SK-N-SH treated with all-trans-retinoic acid at 6 μM for 48 hours (cell line): Measurements from ENCODE around the gene CFAP161.

Source experiments
- CREB5 ChIP-seq: fragments of 250-450 bp; sonication (Bioruptor Pico); IDR thresholded peaks from 2 replicates; pipeline ENCODE4 v1.5.1; 2020; ENCODE audit warnings: low read depth, mild to moderate bottlenecking, moderate library complexity
- ESRRG ChIP-seq: fragments of 250-450 bp; sonication (Bioruptor Pico); IDR thresholded peaks from 2 replicates; pipeline ENCODE4 v1.6.1; 2021; ENCODE audit warnings: mild to moderate bottlenecking
- GLIS3 ChIP-seq: fragments of 250-450 bp; sonication (Bioruptor Pico); IDR thresholded peaks from 2 replicates; pipeline ENCODE4 v1.5.0; 2020; ENCODE audit warnings: mild to moderate bottlenecking, moderate library complexity
- OSR1 ChIP-seq: fragments of 250-450 bp; sonication (Bioruptor Pico); IDR thresholded peaks from 2 replicates; pipeline ENCODE4 v1.8.0; 2022; ENCODE audit warnings: moderate library complexity, mild to moderate bottlenecking, inconsistent platforms
- PATZ1 ChIP-seq: fragments of 250-450 bp; sonication (Bioruptor Pico); IDR thresholded peaks from 2 replicates; pipeline ENCODE4 v1.8.0; 2020; ENCODE audit warnings: mild to moderate bottlenecking, moderate library complexity, borderline replicate concordance
- PPARA ChIP-seq: fragments of 250-450 bp; sonication (Bioruptor Pico); IDR thresholded peaks from 2 replicates; pipeline ENCODE4 v1.5.0; 2020; ENCODE audit warnings: mild to moderate bottlenecking, borderline replicate concordance
- RARB ChIP-seq: fragments of 250-450 bp; sonication (Bioruptor Pico); IDR thresholded peaks from 2 replicates; pipeline ENCODE4 v1.8.0; 2021; ENCODE audit warnings: mild to moderate bottlenecking, moderate library complexity
- SNAI2 ChIP-seq: fragments of 250-450 bp; sonication (Bioruptor Pico); IDR thresholded peaks from 2 replicates; pipeline ENCODE4 v1.5.0; 2020; ENCODE audit warnings: mild to moderate bottlenecking, moderate library complexity
- ZC3H10 ChIP-seq: fragments of 250-450 bp; sonication (Bioruptor Pico); IDR thresholded peaks from 2 replicates; pipeline ENCODE4 v1.5.1; 2021; ENCODE audit warnings: mild to moderate bottlenecking, moderate library complexity
- ZFP30 ChIP-seq: fragments of 450-650 bp; formaldehyde crosslinking; IDR thresholded peaks from 2 replicates; pipeline ENCODE4 v1.5.0; 2022; ENCODE audit warnings: mild to moderate bottlenecking, moderate library complexity
- ZNF565 ChIP-seq: fragments of 450-650 bp; formaldehyde crosslinking; conservative IDR thresholded peaks from 2 replicates; pipeline ENCODE4 v1.5.0; 2020; ENCODE audit warnings: low read depth, mild to moderate bottlenecking, moderate library complexity
- ZNF70 ChIP-seq: fragments of 450-650 bp; formaldehyde crosslinking; IDR thresholded peaks from 2 replicates; pipeline ENCODE4 v1.5.0; 2020; ENCODE audit warnings: mild to moderate bottlenecking, moderate library complexity
- ZNF8 ChIP-seq: fragments of 450-650 bp; formaldehyde crosslinking; IDR thresholded peaks from 2 replicates; pipeline ENCODE4 v1.5.0; 2020; ENCODE audit warnings: mild to moderate bottlenecking, moderate library complexity

DNA sequence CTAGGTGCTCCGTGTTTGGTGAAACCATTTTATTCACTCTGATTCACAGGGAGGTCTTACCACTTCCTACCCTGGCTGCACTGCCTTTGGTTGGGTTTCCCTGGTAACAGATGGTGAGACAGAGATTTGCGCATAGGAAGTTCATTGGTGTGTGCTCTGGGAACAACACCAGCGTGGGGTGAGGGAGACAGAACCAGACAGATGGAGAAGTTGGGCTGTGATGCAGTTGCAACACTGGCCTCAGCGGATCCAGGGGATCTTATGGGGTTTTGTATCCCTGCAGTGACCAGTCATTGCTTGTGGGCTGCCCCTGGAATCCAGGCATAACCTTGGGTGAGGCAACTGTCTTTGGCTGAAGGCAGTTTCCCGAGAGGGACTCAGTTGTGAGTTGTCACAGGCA is 50.1 kb downstream of the CFAP161 start:
- TF ChIP-seq CREB5 (CRISPR knock-in tag) (no peak), RARB (CRISPR knock-in tag) (no peak), ESRRG (CRISPR knock-in tag) (no peak), PATZ1 (CRISPR knock-in tag) (no peak), ZFP30 (no peak), PPARA (CRISPR knock-in tag) (no peak), ZNF70 (no peak), ZC3H10 (no peak), GLIS3 (CRISPR knock-in tag) (no peak), OSR1 (CRISPR knock-in tag) (no peak), ZNF565 (CRISPR knock-in tag) (no peak), ZNF8 (CRISPR knock-in tag) (no peak), SNAI2 (CRISPR knock-in tag) (no peak)
